ENCODE results near the gene CDH4. TPM values are rescaled to one million over a fixed set of nuclear protein-coding genes. Genes with fewer than 3 reads are reported as not detected.

Gene CDH4
- polyA plus RNA-seq, 4 donors = 6.1 to 8.9 (median 6.8) TPM

DNA sequence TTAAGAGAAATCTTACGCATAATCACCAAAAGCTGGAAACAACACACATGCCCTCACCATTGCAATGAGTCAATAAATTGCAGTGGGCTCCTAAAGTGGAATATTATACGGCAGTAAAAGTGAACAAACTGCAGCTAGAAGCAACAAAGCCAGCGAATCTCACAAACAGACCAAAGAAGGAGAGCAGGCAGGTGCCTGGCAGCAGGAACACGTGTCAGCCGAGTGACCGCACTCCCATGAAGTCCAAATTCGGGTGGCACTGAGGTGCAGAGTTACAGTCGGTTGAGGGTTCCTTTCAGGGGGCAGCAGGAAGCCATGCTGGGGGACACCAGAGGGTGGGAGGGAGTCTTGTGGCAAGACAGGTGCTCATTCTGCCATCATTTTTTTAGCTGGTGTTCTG lies 500.5 kb downstream of the CDH4 start:
- DNase-seq (ENCODE audit: low read depth in 4 of 4, low spot score in 3 of 4) = no peak

- DNase-seq (ENCODE audit: low read depth in 4 of 4, low spot score in 3 of 4) = no peak
These were observed 501.4 kb downstream of the CDH4 start for GRCh38 chr20:61753316-61753942.

DNA sequence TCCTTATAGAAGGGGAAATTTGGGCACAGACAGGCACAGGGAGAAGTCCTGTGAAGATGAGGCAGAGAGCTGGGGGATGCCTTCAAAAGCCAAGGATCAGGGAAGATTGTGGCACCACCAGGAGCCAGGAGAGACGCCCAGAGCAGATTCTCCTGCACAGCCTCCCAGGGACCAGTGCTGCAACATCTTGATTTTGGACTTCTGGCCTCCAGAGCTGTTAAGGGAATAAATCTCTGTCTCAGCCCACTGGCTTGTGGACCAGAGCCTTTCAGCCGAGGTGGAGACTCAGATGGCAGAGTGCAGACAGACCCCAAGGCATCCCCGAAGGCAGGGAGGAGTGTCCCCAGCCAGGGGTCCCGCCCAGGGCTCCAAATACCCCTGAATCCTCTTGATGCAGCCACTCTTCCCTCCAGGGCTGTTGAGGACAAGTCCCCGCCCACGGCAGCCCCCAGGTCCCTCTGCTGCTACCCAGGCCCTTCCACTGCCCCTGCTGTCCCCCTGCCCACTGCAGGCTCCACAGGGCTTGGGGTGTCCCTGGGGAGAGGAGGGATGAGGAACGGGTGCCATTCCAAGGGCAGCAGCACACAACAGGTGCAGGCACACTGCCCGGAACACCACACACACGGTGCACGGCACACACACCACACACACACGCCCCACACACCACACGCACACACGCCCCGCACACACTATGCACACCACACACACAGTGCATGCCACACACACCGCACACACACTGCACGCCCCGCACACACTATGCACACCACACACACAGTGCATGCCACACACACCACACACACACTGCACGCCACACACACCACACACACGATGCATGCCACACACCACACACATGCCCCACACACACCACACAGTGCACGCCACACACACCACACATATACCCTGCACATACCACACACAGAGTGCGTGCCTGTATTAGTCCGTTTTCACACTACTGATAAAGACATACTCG lies 502.2 kb downstream of the CDH4 start:
- DNase-seq (ENCODE audit: low read depth in 4 of 4, low spot score in 3 of 4) = no peak

DNA sequence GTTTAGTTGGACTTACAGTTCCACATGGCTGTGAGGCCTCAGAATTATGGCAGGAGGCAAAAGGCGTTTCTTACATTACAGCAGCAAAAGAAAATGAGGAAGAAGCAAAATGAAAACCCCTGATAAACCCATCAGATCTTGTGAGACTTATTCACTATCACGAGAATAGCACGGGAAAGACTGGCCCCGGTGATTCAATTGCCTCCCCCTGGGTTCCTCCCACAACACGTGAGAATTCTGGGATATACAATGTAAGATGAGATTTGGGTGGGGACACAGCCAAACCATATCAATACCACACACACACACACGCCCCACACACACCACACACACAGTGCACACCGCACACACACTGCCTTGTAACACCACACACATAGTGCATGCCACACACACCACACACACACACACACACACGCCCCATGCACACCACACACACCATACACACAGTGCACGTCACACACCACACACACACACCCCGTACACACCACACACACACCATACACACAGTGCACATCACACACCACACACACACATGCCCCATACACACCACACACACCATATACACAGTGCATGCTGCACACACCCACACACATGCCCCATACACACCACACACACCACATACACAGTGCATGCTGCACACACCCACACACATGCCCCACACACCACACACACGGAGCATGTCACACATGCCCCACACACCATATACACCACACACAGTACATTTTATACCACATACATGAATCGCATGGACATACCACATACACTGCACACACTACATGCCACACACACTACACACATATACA lies 503.1 kb downstream of the CDH4 start:
- DNase-seq (ENCODE audit: low read depth in 4 of 4, low spot score in 3 of 4) = no peak

GRCh38 chr20:61755971-61756845 lies 504.1 kb downstream of the CDH4 start:
- no peak for DNase-seq (ENCODE audit: low read depth in 4 of 4, low spot score in 3 of 4)

DNA sequence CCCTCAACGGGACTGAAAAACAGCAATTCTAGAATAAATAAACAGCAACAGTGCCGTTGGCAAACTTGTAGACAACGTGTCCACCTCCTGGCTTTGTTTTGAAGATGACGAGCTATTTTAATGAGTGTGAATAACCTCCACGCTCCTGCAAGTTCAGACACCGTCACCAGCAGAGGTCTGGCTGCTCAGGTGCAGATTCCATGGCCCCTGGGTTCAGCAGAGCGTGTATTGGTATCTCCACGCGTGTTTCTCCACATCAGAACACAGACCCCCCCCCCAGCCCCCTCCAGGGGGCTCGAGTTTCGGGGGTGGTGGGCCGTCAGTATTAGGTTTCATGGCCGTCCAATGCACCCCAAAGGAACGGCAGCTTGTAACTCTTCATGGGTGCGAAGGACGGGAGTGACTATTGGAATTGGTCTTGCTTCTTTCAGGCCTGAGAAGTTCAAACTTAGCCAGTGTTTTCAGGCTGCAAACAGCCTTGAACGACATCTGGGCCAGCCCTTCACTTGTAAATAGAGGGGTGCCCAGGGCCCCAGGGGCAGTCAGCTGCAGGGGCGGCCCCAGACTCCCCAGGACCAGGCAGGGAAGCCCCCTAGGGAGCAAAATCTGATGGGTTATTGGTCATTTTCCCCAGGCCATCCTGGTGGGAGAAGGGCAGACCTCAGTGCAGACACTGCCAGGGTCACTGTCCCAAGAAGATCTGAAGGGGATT lies 505.1 kb downstream of the CDH4 start:
- no peak for DNase-seq (ENCODE audit: low read depth in 4 of 4, low spot score in 3 of 4)

GRCh38 chr20:61757678-61758563 lies 505.9 kb downstream of the CDH4 start:
- no peak for DNase-seq (ENCODE audit: low read depth in 4 of 4, low spot score in 3 of 4)

GRCh38 chr20:61758564-61759200 lies 506.6 kb downstream of the CDH4 start:
- DNase-seq (ENCODE audit: low read depth in 4 of 4, low spot score in 3 of 4) = no peak

DNA sequence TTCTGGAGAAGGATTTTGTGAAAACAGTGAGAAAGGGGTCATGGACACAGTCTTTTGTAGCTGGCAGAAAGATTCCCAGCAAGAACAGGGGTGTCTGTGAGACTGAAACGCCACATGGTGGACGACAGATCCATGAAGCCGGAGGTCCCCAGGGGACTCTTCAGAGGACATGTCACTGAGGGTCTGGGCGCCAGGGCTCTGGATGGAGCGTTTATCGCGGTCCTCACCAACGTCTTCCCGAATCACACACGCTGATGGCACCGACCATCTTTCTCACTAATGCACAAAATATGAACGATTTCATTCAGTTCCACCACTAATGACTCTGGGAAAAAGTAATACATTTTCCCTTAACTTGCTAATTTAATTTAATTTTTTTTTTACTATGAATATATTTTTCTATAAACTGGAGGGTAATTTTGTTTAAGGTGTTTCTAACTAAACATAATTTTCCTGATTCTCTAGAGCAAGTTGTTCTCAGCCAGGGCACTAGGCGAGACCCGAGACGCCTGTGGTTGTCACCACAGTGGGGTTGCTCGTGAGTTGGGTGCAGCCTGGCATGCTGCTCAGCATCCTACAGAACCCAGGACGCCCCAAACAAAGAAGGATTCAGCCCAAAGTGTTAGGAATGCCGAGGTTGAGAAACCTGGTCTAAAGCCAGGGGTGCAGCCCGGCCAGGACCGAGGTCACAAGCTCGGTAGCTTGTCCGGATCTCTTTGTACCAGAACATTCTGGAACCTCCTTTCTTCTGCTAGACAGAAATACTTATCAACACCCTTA lies 507.4 kb downstream of the CDH4 start:
- DNase-seq (ENCODE audit: low read depth in 4 of 4, low spot score in 3 of 4) = no peak

- DNase-seq (ENCODE audit: low read depth in 4 of 4, low spot score in 3 of 4) = no peak
These were observed 508.3 kb downstream of the CDH4 start for GRCh38 chr20:61760321-61760720.

GRCh38 chr20:61760731-61761130 lies 508.7 kb downstream of the CDH4 start:
- no peak for DNase-seq (ENCODE audit: low read depth in 4 of 4, low spot score in 3 of 4)

GRCh38 chr20:61761453-61762166 lies 509.5 kb downstream of the CDH4 start:
- no peak for DNase-seq (ENCODE audit: low read depth in 4 of 4, low spot score in 3 of 4)

- no peak for DNase-seq (ENCODE audit: low read depth in 4 of 4, low spot score in 3 of 4)
These were observed 510.2 kb downstream of the CDH4 start for GRCh38 chr20:61762167-61762710.

GRCh38 chr20:61762886-61763739 lies 511.1 kb downstream of the CDH4 start:
- DNase-seq (ENCODE audit: low read depth in 4 of 4, low spot score in 3 of 4) = no peak

DNA sequence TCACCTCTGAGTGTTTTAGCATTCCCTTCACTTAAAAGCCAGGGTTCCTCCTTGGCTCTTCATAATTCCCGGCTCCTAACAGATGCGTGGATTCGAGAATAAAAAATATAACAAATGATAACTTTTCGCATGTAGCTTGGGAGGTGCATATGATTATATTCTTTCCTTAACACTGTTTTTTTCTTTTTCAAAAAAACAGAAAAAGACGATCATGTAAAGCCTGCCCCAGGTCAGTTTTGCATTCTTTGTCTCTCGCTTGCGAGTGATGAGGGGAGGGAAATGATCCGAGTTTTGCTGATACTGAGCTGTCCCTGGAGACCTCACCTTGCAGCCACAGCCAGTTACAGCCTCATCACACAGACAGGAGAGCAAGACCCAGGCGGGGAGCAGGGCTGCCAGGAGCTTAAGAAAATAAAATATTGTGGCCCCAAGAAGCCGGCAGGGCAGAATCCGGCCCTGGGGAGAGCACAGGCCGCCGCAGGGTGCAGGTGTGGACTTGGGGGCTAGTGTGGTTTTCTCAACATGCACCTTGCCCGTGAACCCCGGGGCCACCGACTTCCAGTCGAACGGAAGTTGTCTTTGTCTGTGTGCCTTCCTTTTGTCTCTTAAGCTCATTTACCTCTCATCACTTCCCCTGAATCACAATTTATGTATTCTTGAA lies 511.8 kb downstream of the CDH4 start:
- no peak for DNase-seq (ENCODE audit: low read depth in 4 of 4, low spot score in 3 of 4)
